Ureter (tissue), 1 donor: ENCODE results near the gene APMAP. TPM values are rescaled to one million over a fixed set of nuclear protein-coding genes. Genes with fewer than 3 reads are reported as not detected.

Experiments used
- DNase-seq: peaks from one replicate; pipeline ENCODE4 v3.0.0-alpha.2; 2020; ENCODE audit warnings: low spot score
- total RNA-seq: library from RNA; stranded (reverse); gene quantifications from one replicate; pipeline ENCODE4 v1.2.4, GENCODE V29; 2023
- donor health status: DM: yes; HTN: yes; CAD: no.

Gene APMAP
- total RNA-seq, 1 donor from 2014 or later: 74.0 TPM

DNA sequence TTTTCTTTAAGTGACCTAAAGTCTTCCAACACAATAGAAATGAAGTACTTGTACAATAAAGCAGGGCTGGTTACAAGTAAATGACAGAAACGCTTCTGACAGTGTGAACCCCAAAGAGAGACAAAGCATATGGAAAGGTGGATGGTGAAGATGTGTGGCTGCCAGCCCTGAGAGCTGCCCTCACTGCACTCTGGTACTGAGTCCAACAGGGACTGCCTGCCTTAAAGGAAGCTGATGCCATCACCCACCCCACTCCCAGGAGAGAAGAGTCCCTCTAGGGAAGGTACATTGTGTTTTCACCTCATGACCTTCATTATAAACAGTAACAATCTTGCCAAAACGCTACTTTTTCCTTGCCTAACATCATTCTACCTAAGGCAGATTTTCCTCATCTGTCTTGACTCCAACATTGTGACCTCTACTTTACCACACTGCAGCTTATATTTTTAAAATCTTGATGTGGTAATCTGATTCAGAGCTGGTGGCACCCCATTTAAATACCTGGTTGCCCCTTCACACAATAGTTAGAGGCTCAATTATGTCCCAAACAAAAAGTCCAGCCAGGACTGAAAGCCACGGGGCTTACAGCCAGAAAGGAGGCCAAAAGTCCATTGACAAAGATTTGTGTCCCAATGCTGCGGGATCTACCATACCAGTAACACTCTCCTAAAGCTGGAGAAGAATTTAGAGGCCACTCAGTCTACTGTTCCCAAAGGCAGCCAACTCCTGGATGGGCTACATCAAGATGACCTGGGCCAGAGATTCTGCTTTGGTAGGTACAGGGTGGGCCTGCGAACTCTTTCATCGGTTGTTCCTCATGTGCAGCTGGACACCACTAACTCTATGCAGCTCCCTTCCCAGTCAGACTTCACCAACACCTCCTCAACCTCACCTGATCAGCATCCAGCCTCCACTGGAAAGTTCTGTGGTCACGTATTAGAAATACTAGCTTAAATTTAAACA is 4.4 kb downstream of the APMAP start:
- DNase-seq: no peak

DNA sequence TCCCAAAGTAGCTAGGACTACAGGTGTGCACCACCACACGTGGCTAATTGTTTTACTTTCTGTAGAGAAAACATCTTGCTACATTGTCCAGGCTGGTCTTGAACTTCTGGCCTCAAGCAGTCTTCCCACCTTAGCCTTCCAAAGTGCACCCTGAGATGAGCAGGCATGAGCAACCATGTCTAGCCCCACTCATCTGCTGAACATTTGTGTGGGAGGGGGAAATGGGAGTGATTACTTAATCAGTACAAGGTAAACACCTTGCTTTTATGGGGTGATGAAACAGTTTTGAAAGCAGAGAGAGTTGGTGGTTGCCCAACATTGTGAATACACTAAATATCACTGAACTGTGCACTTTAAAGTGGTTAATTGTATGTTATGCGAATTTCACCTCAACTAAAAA is 5.3 kb downstream of the APMAP start:
- DNase-seq: no peak

DNA sequence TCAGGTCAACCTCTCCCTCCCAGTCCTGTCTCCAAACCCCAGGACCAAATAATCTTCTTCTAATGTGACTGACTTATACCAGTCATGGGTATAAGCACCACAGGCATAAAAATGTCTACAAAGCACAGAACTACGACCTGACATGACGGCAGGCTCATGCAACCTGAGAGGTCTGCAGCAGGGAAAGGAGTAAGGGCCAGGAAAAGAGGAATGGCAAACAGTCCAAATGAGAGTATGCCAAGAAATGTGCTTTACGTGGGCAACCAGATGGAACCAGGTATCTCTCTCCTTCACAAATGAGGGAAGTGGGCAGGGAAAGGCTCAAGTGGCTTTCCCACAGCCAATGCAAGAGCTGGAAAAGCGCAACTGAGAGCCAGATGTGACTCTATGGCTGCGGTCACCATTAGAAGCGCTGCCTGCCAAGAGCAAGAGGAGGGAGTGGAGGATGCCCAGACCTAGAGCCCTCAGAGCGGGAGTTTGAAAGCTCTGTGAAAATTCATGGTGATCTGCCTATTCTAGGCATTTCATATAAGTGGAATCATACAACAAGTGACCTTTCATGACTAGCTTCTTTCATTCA is 6.0 kb downstream of the APMAP start:
- peak; percentile 25 for DNase-seq

DNA sequence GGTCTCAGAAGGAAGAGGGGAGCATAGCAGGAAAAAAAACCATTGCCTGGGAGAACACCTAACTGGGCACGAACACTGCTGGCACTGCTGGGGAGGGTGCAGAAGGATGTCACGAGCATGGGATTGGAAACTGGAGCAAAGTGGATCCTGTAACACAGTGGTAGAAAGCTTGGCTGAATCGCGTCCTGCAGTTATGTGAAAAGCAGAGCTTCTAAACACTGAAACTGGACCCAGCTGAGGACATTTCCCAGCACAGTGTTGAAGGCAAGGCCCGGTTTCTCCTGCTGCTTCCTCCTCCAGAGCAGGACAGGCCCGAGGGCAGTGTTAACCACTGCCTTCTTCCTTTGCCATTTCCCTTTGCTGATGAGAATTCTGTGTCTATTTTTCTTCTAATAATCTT is 6.7 kb downstream of the APMAP start:
- DNase-seq: peak; percentile 27

DNA sequence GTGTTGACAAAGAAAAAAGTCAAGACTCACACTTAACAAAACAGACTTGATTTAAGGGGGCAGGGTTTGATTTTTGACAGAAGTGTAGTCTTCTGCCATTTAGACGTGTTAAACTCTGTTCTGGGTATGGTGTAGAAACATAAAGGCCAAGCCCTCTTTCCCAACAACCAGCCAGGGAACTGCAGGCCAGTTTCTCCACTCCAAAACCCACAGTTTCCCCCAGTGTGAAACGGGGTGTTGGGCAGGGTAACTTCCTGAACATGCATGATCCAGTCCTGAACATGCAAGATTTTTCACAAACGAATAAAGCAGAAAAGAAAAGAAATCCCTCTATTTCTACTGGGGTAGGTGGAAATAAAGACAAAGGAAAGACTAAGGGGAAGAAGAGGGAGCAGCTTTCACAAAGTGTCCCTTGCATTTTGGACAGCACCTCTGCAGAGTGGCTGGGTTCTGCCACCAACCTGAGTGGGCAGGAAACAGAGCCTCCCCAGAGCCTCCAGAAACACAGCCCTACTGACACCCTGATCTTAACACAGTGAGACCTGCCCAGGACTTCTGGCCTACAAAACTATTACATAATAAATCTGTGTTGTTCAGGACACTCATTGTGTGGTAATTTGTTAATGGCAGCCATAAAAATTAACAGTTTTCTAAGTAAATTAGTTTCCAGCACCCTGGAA is 7.5 kb downstream of the APMAP start:
- peak; percentile 41 for DNase-seq

DNA sequence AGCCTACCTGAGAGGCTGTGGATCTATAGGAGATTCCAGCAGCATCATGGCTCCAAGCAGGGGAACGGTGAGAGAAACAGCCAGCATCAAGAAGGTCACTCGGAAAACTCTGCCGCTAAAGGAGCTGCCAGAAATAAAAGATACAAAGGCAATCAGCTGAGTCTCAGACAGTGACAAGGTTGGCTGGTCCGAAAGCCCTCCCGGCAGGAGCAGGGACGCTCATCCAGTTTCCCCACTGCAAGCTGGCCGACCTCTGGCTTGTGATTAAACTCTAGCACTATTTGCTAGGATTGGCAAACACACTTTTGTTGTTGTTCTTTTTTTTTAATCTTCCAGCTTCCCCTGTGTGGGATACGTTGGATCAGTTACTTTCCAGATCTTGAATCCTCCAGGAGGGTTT is 8.7 kb downstream of the APMAP start:
- no peak for DNase-seq

DNA sequence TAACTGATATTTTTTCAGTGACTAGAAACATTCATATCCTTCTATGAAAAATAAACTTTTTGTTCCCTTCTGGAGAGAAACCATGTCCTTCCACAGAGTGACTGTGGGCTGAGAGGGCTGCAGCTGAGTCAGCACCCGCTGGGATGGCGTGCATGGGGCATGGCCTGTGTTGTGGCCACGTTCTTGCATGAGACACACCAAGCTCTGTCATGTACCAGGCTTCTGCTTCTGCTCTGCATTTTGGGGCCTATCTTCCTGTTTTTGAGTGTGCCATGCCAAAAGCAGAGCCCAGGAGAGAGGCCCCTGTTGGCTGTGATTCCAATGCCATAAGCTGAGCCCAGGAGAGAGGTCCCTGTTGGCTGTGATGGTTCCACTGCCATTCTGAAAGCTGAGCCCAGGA is 10.8 kb downstream of the APMAP start:
- DNase-seq: peak; percentile 43

DNA sequence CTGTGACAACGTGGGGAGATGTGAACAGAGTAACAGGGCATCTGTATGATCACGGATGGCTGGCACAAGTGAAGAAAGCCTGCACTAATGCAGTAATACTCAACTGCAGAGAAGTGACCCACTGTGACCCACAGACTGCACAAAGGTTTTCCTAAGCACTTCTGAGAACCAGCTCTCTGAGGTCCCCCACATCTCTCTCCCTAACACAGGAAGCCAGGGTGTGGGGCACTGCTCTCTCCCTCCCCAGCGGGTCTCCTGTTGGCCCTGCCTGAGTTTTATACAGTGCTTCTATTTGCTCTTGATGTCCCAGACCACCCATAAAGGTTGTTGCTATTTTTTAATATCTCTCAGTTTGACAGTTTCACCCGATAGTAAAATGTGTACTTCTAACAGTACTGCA is 11.3 kb downstream of the APMAP start:
- no peak for DNase-seq

DNA sequence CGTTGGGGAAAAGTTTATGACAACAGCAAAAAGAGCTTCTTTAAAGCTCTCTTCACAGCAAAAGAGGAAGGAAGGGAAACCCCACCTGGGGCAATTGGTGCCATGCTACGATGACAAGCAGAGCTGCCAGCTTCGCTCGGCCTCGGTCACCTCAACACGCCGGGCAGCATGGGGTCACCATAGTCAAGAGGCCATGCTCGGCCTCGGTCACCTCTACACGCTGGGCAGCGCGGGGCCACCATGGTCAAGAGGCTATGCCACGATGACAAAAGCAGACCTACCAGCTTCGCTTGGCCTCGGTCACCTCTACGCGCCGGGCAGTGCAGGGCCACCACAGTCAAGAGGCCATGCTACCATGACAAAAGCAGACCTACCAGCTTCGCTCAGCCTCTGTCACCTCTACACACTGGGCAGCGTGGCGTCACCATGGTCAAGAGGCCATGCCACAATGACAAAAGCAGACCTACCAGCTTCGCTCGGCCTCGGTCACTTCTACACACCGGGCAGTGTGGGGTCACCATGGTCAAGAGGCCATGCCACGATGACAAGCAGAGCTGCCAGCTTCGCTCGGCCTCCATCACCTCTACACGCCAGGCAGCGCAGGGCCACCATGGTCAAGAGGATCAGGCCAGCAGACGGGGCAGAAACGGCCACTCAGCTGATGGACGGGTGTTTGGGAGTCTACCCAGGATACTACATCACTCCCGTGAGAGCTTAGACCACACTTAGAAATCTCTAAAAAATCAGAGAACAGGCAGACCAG is 12.1 kb downstream of the APMAP start:
- peak; percentile 34 for DNase-seq

DNA sequence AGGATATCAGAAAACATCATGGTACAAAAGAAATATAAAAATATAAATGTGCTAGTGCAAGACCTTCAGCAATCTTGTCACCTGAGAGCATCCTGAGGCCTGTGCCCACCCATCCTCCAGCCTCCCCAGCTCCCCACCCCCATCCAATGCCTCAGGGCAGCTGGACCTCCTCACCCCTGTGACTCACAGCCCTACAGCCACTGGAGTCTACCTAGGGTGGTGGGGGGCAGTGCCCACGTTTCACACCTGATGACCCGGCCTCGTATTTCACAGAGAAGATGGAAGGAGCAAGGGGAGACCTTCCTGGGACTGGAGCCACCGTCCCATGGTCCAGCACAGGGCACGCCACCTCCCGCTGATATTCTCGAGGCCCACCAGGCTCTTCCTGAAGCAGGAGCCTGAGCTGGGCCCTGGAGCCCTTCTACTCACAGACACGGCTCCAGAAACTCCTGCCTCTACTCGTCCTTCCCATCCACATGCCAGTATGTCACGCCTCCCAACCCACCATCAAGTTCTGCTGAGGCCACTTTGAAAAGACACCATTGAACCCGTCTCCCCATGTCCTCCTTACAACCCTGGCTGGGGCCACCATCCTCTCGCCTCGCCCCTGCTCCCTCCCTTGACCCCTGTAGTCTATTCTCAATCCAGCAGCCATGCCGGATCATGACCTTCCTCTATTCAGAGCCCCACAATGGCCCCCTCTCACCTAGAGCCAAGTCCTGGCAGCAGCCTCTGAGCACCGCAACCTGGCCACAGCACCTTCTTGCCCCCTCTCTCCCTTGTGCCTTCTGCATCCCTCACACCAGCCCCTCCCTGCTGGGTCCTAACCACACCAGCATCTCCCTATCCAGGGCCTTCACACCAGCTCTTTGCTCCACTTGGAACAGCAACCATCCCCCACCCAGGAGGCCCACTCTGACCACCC is 13.3 kb downstream of the APMAP start:
- peak; percentile 22 for DNase-seq

DNA sequence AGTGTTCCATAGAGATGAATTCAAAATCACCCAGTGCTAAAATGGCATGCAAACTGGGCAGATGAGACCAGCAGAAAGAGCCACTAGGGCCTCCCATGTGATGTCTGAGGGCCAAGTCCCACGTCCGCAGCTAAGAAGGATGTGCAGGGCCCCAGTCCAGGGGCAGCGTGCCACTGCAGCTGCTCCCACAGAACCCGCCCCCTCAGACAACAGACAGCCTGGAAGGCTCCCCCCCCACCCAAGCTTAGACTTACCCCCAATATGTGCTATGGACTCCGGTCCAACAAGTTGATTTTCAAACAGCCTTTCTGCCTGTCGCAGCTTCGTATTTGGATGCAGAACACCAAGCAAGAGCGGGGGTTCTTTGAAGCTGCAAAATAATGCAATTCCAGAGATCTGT is 14.0 kb downstream of the APMAP start:
- no peak for DNase-seq

DNA sequence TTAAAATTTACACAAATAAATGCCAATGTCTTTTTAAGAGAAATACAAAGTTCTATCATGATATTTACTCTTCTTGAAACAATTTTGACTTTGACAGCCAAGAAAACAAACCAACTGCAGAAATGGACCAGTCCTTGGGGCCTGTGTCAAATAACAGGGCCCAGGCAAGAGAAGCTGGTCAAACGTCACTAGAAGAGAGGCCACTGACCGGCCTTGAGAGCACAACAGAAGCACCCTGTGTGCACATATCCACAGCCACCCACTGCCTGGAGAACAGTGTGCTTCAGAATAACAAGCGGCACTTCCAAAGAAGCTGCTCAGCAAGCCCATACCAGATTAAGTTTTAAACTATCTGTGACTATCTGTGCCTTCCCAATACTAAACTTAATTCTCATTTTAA is 14.8 kb downstream of the APMAP start:
- DNase-seq: no peak

DNA sequence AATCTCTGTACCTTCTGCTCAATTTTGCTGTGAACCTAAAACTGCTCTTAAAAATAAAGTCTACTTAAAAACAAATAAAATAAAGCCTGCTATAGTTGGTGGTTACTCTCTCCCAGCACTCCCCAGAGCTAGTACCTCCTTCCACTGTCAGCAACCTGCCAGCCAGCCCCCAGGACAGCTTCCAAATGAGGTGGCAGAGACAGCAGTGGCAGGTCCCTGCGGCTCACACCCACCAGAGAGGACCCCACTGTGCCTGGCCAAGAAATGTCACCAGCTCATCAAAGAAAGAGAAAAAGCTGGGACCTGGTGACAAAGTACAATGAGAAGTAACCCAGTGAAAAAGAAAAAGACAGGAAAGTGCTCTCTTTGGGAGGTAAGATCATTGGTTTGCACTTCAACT is 15.2 kb downstream of the APMAP start:
- peak; percentile 25 for DNase-seq

DNA sequence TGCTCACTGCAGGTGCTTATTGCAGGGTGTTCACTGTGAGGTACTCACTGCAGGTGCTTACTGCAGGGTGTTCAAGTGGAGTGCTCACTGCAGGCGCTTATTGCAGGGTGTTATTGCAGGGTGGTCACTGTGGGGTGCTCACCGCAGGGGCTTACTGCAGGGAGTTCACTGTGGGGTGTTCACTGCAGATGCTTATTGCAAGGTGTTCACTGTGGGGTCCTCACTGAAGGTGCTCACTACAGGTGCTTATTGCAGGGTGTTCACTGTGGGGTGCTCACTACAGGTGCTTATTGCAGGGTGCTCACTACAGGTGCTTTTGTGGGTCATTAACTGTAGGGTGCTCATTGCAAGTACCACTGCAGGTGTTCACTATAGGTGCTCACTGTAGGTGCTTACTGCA is 20.2 kb downstream of the APMAP start:
- no peak for DNase-seq

DNA sequence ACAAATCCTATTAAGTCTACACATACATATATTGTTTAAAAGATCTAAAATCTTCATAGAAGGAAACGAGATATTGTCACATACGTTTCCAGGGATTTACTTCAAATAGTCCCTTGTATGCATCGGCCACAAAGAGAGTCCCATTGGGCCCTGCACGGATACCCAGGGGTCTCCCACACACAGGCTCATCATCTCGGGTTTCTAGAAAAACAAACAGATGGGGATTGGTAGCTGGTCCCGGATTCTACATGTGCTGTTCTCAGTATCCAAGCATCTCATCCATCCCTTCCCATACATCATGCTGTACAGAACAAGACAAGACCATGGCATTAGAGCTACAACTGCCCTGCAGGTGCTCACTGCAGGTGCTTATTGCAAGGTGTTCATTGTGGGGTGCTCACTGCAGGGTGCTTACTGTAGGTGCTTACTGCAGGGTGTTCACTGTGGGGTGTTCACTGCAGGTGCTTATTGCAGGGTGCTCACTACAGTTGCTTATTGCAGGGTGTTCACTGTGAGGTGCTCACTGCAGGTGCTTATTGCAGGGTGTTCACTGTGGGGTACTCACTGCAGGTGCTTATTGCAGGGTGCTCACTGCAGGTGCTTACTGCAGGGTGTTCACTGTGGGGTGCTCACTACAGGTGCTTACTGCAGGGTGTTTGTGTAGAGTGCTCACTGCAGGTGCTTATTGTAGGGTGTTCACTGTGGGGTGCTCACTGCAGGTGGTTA is 21.0 kb downstream of the APMAP start:
- no peak for DNase-seq

DNA sequence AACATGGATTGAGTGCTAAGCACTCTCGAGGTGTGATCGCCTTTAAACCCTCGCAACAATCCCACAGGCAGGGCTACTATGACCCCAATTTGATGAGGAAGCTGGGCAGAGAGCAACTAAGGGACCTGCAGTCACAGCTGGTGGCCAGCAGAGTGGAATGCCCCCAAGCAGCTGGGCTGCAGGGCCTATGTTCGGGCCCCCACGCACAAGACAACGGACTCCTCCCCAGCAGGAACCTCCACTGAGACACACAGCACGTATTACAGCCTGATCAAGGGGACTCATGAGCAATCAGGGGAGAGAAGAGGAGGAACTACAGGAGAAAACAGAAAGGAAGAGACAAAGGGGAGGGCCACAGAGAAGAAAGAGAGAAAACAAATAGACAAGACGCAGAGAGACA is 21.8 kb downstream of the APMAP start:
- peak; percentile 28 for DNase-seq

DNA sequence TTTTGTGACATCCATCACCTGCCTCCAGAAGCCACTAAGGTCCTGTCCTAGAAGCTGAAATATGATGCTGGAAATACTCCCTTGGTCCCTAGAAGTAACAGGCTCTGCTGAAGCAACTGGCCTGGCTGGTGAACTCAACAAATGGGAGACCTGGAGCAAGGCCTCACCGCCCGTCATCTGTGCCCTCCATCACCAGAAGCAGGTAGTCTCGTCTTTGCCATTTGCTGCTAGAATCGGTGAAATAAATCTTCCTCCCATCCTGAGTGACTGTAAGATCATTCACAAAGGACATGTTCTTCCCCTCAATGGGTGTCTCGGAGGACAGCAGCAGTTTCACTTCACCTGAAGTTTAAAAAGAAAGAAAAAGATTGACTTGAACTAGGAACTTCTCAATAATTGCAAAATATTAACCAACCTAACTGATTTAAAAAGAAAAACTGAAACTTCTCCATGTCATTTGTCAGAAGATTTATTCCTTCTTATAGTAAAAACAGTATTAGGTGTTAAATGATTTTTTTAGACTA is 22.5 kb downstream of the APMAP start:
- no peak for DNase-seq

DNA sequence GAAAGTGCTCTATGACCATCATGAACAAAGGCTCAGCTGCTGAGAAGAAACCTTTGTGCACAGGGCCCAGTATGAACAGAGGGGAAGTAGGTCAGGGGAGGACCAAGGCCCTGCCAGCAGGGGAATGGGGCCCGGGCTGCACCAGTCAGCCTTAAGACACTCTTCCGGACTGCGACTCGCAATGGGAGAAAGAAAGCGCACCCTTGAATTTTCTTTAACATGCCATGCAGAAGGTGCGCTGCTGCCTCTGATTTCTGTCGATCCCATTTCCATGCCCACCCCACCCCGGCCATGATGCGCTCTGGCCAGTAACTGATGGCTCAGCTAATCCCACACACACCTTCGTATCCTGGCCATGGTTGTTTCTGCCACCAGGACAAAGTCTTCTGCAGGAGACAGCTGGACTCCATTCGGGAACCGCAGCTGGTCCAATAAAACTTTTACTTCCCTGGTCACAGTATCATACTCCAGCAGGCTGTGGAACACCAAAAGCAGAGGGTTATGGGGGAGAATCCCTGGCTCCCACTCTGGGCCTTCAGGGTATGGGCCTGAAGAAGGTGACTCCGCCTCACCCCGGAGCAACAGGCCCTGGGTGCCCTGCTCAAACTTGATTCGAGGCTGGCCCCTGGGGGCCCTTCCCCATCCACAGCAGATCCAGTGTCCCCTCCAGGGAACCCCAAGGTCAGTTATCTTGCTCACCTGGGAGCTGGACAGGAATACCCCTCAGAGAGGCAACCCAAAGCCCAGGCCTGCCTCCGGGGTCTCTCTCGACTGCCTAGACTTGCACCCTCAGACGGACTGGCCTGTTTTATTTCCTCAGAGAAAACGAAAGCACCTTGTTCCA is 23.1 kb downstream of the APMAP start:
- peak; percentile 30 for DNase-seq

DNA sequence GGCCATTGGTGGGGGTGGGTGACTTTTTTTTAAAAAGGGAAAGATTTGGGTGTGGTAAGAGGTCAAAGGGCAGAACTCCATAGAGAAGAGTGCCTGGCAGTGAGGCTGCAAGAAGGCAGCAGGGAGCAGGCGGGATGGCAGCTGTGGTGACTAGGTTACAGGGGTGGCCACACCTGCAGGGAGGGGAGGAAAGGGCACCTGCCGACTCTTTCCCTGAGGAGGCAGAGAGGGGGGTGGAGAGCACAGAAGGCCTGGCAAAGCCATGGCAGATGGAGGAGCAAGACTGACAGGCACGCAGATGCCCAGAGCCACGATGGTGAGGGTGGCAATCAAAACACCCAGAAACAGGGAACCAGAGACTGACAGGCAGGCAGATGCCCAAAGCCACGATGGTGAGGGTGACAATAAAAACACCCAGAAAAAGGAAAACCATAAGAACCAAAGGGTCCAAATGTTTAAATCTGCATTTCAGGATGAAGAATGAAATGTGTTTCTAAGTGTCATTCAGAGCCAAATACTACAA is 24.2 kb downstream of the APMAP start:
- no peak for DNase-seq
